Measurements from ENCODE around the gene ODF2L. TPM values are rescaled to one million over a fixed set of nuclear protein-coding genes. Genes with fewer than 3 reads are reported as not detected.
"Not testable (repeated sequence)": the region's sequence is repeated elsewhere in the genome, so short reads cannot be mapped to it uniquely, and the experiment has no call there.

ODF2L gene
- polyA plus RNA-seq, 1 experiment: 25.6 TPM

GRCh38 chr1:86362807-86363206 lies 33.3 kb downstream of the ODF2L start:
- no peak for TF ChIP-seq CTCF (IDR thresholded peaks at IDR 0.05; ENCODE audit: low read depth, low read length)
- ChIA-PET POLR2A (no interaction called here), CTCF (interaction anchor here (0.5 kb wide), 1 partner anchor 322 kb away, joined by 4 read pairs; no protein-coding TSS in a partner anchor)
- Histone ChIP-seq H3K27me3 (ENCODE audit: control insufficient read depth, insufficient read depth, low read length) (no peaks in the 10 kb centered on the region), H3K27ac (ENCODE audit: low read depth, low read length) (no peak overlapping the region), H3K4me3 (ENCODE audit: low read depth, low read length) (no peak overlapping the region), H3K9me3 (ENCODE audit: control insufficient read depth, insufficient read depth, low read length) (no peaks in the 10 kb centered on the region)
- DNase-seq (ENCODE audit: low read depth, low spot score): no peak

GRCh38 chr1:86357796-86358195 lies 38.3 kb downstream of the ODF2L start:
- H3K27ac ChIP-seq (ENCODE audit: low read depth, low read length): no peak overlapping the region
- POLR2A ChIA-PET: no interaction called here
- CTCF ChIA-PET: interaction anchor here (0.7 to 1.8 kb wide), 2 partner anchors 346 to 463 kb away, joined by 7 to 9 read pairs; partner anchors contain the start of gene SH3GLB1
- H3K27me3 ChIP-seq (ENCODE audit: control insufficient read depth, insufficient read depth, low read length): no peaks in the 10 kb centered on the region
- TF ChIP-seq CTCF (IDR thresholded peaks at IDR 0.05; ENCODE audit: low read depth, low read length): no peak
- DNase-seq (ENCODE audit: low read depth, low spot score): no peak
- H3K9me3 ChIP-seq (ENCODE audit: control insufficient read depth, insufficient read depth, low read length): no peaks in the 10 kb centered on the region
- no peak overlapping the region for H3K4me3 ChIP-seq (ENCODE audit: low read depth, low read length)

DNA sequence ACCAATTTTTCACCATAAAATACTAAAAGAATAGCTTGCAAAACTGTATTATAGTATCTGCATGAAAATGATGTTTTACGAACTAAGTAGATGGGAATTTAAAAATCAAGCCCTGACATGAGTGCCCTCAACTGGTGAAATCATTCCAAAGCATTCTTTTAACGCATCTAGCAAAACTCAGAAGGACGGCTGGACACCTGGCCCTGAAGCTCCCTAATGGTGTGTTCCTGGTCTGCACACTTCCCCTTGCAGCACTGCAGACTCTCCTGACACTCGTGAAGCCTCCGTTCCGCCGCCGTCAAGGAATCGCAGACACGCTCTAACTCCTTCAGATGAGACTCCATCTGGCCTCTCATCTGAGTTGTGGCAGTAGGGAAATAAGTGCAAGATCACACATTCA lies 39.9 kb downstream of the ODF2L start:
- Histone ChIP-seq H3K27me3 (ENCODE audit: control insufficient read depth, insufficient read depth, low read length) (no peaks in the 10 kb centered on the region), H3K4me3 (ENCODE audit: low read depth, low read length) (no peak overlapping the region), H3K27ac (ENCODE audit: low read depth, low read length) (no peak overlapping the region), H3K9me3 (ENCODE audit: control insufficient read depth, insufficient read depth, low read length) (no peaks in the 10 kb centered on the region)
- POLR2A ChIA-PET: no interaction called here
- CTCF ChIA-PET: interaction anchor here (1.0 to 2.0 kb wide), 4 partner anchors 9 to 471 kb away, joined by 3 to 9 read pairs (median 4); no protein-coding TSS in a partner anchor
- DNase-seq (ENCODE audit: low read depth, low spot score): no peak
- TF ChIP-seq CTCF (IDR thresholded peaks at IDR 0.05; ENCODE audit: low read depth, low read length): peak; percentile 22; the same call in 1 of the 2 replicates

- no peak overlapping the region for H3K27ac ChIP-seq (ENCODE audit: low read depth, low read length)
Measured at GRCh38 chr1:86352086-86352485, 44.0 kb downstream of the ODF2L start.

GRCh38 chr1:86350230-86350629 lies 45.9 kb downstream of the ODF2L start:
- POLR2A ChIA-PET; H3K27me3 ChIP-seq (ENCODE audit: control insufficient read depth, insufficient read depth, low read length); H3K27ac ChIP-seq (ENCODE audit: low read depth, low read length); H3K9me3 ChIP-seq (ENCODE audit: control insufficient read depth, insufficient read depth, low read length); DNase-seq (ENCODE audit: low read depth, low spot score); H3K4me3 ChIP-seq (ENCODE audit: low read depth, low read length): not testable (repeated sequence)
- CTCF ChIA-PET: interaction anchor here (0.6 kb wide), 1 partner anchor 71 kb away, joined by 5 read pairs; no protein-coding TSS in a partner anchor

More at GRCh38 chr1:86352086-86352485, 44.0 kb downstream of the ODF2L start:
- no peak for TF ChIP-seq CTCF (IDR thresholded peaks at IDR 0.05; ENCODE audit: low read depth, low read length)
- Histone ChIP-seq H3K9me3 (ENCODE audit: control insufficient read depth, insufficient read depth, low read length) (no peaks in the 10 kb centered on the region), H3K4me3 (ENCODE audit: low read depth, low read length) (no peak overlapping the region), H3K27me3 (ENCODE audit: control insufficient read depth, insufficient read depth, low read length) (no peaks in the 10 kb centered on the region)
- POLR2A ChIA-PET: no interaction called here
- DNase-seq (ENCODE audit: low read depth, low spot score): no peak
- CTCF ChIA-PET: interaction anchor here (0.6 kb wide), 1 partner anchor 180 kb away, joined by 3 read pairs; no protein-coding TSS in a partner anchor

All from AG04450 (cell line).